Type B pancreatic cell (in vitro differentiated cells): ENCODE measurements around the gene CUX1. TPM values are rescaled to one million over a fixed set of nuclear protein-coding genes. Genes with fewer than 3 reads are reported as not detected.

ENCODE experiments used
- DNase-seq: peaks from one replicate; pipeline ENCODE4 v3.0.0; 2021; ENCODE audit warnings: mixed read lengths; ENCODE audit not compliant: unreplicated experiment; ENCODE audit errors: extremely low spot score
- H3K27ac Mint-ChIP-seq: 2 replicates; pipeline ENCODE4 v1.8.0; 2021; ENCODE audit warnings: mild to moderate bottlenecking, mixed read lengths
- H3K27me3 Mint-ChIP-seq: 2 replicates; pipeline ENCODE4 v1.8.0; 2021; ENCODE audit warnings: mixed read lengths
- H3K36me3 Mint-ChIP-seq: 2 replicates; pipeline ENCODE4 v1.8.0; 2021; ENCODE audit warnings: mixed read lengths
- H3K4me1 Mint-ChIP-seq: one replicate; pipeline ENCODE4 v1.8.0; 2021; ENCODE audit warnings: mixed read lengths; ENCODE audit not compliant: unreplicated experiment
- H3K4me3 Mint-ChIP-seq: 2 replicates; pipeline ENCODE4 v1.8.0; 2021; ENCODE audit warnings: mild to moderate bottlenecking, mixed read lengths
- H3K9me3 Mint-ChIP-seq: 2 replicates; pipeline ENCODE4 v1.8.0; 2021; ENCODE audit warnings: mixed read lengths
- total RNA-seq: library from RNA; stranded (reverse); gene quantifications from 2 replicates; pipeline ENCODE4 v1.2.1, GENCODE V29; 2021; ENCODE audit warnings: low replicate concordance
- TF ChIP-seq, protein P1 (sequence below): fragments of 200-600 bp; sonication (generic); conservative IDR thresholded peaks from 2 replicates; pipeline ENCODE4 v1.5.0; 2021; ENCODE audit warnings: antibody characterized with exemption, mild to moderate bottlenecking

The CUX1 gene
- total RNA-seq, 1 donor from 2014 or later, result 76.4 TPM

DNA sequence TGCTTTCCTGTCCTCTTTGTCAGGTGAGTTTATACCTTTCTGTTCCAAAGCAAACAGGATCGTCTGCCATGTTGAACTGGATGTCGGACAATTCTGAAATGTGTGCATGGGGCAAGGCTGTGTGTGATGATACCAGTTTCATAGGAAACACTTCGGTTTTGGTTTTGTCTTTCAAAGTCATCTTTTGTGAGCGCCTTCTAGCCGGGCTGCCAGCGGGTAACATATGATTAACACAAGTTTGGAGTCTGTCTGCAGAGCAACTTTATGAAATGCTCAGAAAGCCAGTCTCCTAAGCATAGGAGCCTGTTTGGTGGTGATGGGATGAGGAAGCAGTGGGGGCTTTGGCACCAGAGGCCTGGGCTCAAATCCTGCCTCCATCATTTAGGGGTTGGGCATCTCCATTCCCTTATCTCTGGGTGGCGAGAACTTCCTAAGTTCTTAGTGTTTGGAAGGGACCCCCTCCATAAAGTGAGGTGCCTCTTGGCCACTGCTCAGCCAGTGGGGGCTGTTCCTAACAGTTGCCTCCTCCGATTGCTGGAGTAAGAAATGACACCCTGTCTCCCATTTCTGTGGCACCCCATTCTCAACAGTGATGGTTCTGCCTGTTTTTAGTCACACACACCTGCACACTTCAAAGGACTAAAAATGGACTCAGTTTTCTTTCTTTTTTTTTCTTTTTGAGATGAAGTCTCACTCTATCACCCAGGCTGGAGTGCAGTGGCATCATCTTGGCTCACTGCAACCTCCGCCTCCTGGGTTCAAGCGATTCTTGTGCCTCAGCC, 36.8 kb downstream of the CUX1 start:
- Mint-ChIP-seq H3K4me3 (no peak overlapping the region), H3K27ac (no peak overlapping the region), H3K4me1 (peaks cover 43% of the 10 kb centered on the region), H3K36me3 (peaks cover 7% of the 10 kb centered on the region), H3K27me3 (no peaks in the 10 kb centered on the region), H3K9me3 (no peaks in the 10 kb centered on the region)
- DNase-seq, result no peak
- TF ChIP-seq, protein P1, sequence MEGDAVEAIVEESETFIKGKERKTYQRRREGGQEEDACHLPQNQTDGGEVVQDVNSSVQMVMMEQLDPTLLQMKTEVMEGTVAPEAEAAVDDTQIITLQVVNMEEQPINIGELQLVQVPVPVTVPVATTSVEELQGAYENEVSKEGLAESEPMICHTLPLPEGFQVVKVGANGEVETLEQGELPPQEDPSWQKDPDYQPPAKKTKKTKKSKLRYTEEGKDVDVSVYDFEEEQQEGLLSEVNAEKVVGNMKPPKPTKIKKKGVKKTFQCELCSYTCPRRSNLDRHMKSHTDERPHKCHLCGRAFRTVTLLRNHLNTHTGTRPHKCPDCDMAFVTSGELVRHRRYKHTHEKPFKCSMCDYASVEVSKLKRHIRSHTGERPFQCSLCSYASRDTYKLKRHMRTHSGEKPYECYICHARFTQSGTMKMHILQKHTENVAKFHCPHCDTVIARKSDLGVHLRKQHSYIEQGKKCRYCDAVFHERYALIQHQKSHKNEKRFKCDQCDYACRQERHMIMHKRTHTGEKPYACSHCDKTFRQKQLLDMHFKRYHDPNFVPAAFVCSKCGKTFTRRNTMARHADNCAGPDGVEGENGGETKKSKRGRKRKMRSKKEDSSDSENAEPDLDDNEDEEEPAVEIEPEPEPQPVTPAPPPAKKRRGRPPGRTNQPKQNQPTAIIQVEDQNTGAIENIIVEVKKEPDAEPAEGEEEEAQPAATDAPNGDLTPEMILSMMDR, result no peak

DNA sequence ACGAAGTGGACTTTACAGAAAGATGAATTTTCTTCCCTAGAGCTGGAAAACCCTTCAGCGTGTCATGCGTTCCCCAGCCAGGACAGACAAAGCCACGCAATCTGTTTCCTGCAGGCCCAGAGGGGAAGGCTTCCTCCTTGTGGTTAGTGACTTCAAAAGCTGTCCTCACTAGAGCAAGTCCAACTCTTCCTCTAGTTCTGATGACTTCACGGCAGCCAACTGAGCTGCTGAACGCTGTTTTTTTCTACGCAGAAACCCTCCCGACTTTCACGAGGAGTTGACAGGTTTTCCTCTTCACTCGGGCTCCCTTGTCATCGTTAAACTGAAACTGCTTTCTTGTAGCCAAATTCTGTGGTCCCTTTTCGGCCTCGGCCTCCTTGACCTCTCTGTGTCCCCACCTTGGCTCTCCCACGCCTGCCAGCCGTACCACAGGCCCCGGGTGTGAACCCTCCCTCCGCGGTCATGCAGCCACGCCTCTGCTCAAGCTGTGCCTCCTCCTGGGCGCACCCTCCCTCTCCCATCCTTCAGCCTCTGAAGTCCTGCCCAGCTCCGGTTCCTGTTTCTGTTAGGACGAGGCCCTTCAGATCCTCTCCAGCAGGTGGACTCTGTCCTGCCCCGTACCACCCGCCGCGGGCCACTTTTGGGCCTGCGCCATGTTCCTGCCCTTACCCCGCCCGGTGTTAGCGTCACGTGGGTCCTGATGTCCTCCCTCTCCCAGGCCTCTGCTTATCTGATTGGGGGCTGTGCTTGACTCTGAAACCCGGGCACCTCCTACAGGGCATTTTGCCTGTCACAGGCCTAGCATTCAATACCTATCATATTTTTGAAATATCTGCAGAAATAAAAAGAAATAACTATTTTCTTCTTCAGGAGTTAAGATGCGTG, 39.3 kb downstream of the CUX1 start:
- TF ChIP-seq, protein P1, result peak; percentile 7
- no peak for DNase-seq
- Mint-ChIP-seq H3K4me3 (peak overlapping the region; percentile 51), H3K36me3 (peaks cover 3% of the 10 kb centered on the region), H3K27ac (peak overlapping the region; percentile 69), H3K4me1 (peaks cover 54% of the 10 kb centered on the region), H3K27me3 (no peaks in the 10 kb centered on the region), H3K9me3 (no peaks in the 10 kb centered on the region)

DNA sequence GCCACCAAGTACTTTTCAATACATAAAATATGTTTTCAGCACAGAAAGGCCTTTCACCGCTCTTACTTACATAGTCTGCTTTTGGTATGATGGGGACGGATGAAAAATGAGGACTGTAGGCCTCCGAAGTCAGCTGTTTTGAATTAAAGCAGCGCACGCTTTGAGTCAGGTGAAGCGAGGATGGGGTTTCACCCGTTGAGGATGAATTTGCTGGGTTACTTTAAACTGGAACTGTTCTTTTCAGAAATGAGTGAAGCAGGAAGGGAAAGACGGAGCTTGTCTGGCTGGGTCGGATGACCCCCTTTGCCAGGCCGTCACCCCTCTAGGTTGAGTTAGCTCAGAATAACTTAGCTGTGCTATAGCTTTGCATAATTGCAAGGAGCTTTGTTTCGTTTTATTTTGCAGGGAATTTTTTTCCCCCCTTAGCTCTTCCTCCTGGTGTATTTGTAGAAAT, 40.0 kb downstream of the CUX1 start:
- Mint-ChIP-seq H3K4me1 (peaks cover 58% of the 10 kb centered on the region), H3K9me3 (no peaks in the 10 kb centered on the region), H3K4me3 (no peak overlapping the region), H3K36me3 (peaks cover 3% of the 10 kb centered on the region), H3K27me3 (no peaks in the 10 kb centered on the region), H3K27ac (peak overlapping the region; percentile 69)
- no peak for DNase-seq
- TF ChIP-seq, protein P1, result no peak

DNA sequence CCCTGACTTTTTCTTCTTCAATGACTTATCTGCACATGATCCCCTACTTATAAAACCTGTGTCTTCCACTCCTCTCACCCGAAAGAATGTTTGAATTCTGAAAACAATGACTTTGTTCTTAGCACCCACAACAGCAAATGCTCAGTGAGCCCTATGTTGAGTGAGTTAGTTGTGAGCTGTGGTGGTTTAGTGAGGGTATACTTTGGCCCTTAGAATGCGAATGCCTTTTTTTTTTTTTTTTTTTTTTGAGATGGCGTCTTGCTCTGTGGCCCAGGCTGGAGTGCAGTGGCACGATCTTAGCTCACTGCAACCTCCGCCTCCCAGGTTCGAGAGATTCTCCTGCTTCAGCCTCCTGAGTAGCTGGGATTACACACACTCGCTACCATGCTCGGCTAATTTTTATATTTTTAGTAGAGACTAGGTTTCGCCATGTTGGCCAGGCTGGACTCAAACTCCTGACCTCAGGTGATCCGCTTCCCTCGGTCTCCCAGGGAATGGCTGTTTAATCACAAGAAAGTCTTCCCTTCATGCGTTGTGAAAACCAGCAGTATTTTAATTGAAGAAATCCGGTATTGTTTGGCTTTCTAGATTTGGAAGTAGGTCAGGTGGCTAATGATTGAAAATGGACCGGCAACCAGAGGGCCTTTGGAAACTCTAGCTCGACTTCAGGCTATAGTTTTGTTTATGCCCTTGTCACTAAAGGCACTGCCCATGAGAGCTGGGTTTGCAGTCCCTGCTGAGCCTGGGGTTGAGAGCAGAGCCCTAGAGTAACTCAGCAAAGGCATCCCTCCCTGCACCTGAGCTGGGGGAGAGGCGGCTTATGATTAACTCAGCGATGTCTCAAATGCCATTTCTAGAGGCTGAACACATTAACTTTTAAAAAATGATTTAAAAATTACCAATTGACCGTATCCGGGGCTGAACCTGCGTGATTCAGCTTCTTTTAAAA, 41.3 kb downstream of the CUX1 start:
- H3K4me3 Mint-ChIP-seq, result peak overlapping the region; percentile 28
- H3K36me3 Mint-ChIP-seq, result peaks cover 5% of the 10 kb centered on the region
- peaks cover 68% of the 10 kb centered on the region for H3K4me1 Mint-ChIP-seq
- H3K27me3 Mint-ChIP-seq, result no peaks in the 10 kb centered on the region
- no peak for DNase-seq
- no peak overlapping the region for H3K27ac Mint-ChIP-seq
- H3K9me3 Mint-ChIP-seq, result no peaks in the 10 kb centered on the region
- TF ChIP-seq, protein P1, result no peak
